GM10266 (cell line): ENCODE results near the gene LRRC19.

ENCODE experiments used
- DNase-seq: peaks from one replicate; pipeline ENCODE4 v3.0.0; 2012; ENCODE audit errors: extremely low spot score
- CTCF ChIP-seq: IDR thresholded peaks from 2 replicates; pipeline ENCODE4 v1.5.1; 2012; ENCODE audit warnings: mild to moderate bottlenecking, low read depth; ENCODE audit not compliant: control insufficient read depth, insufficient read depth; ENCODE audit errors: missing control alignments

Gene LRRC19

GRCh38 chr9:26955921-26956859 lies 49.3 kb downstream of the LRRC19 start, which contains the start of gene IFT74:
Gene IFT74 (plus strand): TSS chr9:26956412. CDS start chr9:26961968, 5,556 bp downstream.
- peak; percentile 92 for DNase-seq
- no peak for TF ChIP-seq CTCF

GRCh38 chr9:26955222-26955903 lies 50.1 kb downstream of the LRRC19 start:
- no peak for TF ChIP-seq CTCF
- DNase-seq = peak; percentile 26

GRCh38 chr9:26954050-26954508 lies 51.4 kb downstream of the LRRC19 start:
- no peak for TF ChIP-seq CTCF
- no peak for DNase-seq

- no peak for DNase-seq
- TF ChIP-seq CTCF = no peak
These were observed 53.7 kb downstream of the LRRC19 start for GRCh38 chr9:26951794-26952193.

- DNase-seq = no peak
- TF ChIP-seq CTCF = no peak
These were observed 55.0 kb downstream of the LRRC19 start for GRCh38 chr9:26950521-26950920.

- DNase-seq = no peak
These were observed 55.8 kb downstream of the LRRC19 start for GRCh38 chr9:26949637-26950069.

More at GRCh38 chr9:26949637-26950069, 55.8 kb downstream of the LRRC19 start:
- no peak for TF ChIP-seq CTCF
